Trophoblast cell (in vitro differentiated cells and primary cell): ENCODE measurements around the gene UQCRC1.

Experiments used
- DNase-seq, 2 donors: peaks; one replicate each; pipeline ENCODE4 v3.0.0-alpha.2; 2016
- H2AFZ ChIP-seq: 2 replicates; pipeline ENCODE4 v1.6.1; 2013; ENCODE audit warnings: low read length, moderate library complexity, mild to moderate bottlenecking; ENCODE audit not compliant: insufficient read depth, poor library complexity
- H2AK5ac ChIP-seq: 2 replicates; pipeline ENCODE4 v1.6.1; 2013; ENCODE audit warnings: mild to moderate bottlenecking, low read length
- H2BK120ac ChIP-seq: 2 replicates; pipeline ENCODE4 v1.6.1; 2013; ENCODE audit warnings: low read length, mild to moderate bottlenecking, moderate library complexity; ENCODE audit not compliant: insufficient read depth, poor library complexity
- H2BK12ac ChIP-seq: 2 replicates; pipeline ENCODE4 v1.6.1; 2013; ENCODE audit warnings: mild to moderate bottlenecking, low read length, moderate library complexity
- H2BK5ac ChIP-seq: 2 replicates; pipeline ENCODE4 v1.6.1; 2013; ENCODE audit warnings: low read length, low read depth, moderate library complexity, mild to moderate bottlenecking; ENCODE audit not compliant: poor library complexity
- H3K14ac ChIP-seq: 2 replicates; pipeline ENCODE4 v1.6.1; 2013; ENCODE audit warnings: mild to moderate bottlenecking, low read length
- H3K18ac ChIP-seq: 2 replicates; pipeline ENCODE4 v1.6.1; 2013; ENCODE audit warnings: mild to moderate bottlenecking, low read length
- H3K23ac ChIP-seq: 2 replicates; pipeline ENCODE4 v1.6.1; 2013; ENCODE audit warnings: low read length
- H3K27ac ChIP-seq: 2 replicates; pipeline ENCODE4 v1.5.1; 2013; ENCODE audit warnings: low read depth, mild to moderate bottlenecking, inconsistent platforms, low read length, moderate library complexity
- H3K27me3 ChIP-seq: 2 replicates; pipeline ENCODE4 v1.6.1; 2013; ENCODE audit warnings: inconsistent platforms, mild to moderate bottlenecking, low read length, moderate library complexity; ENCODE audit not compliant: insufficient read depth
- H3K36me3 ChIP-seq, 2 experiments: 1 replicate in 1 of 2; 2 replicates in 1 of 2; pipeline ENCODE4 v1.6.1; 2013; ENCODE audit warnings: low read length in 2 of 2, mild to moderate bottlenecking in 2 of 2, moderate library complexity in 1 of 2; ENCODE audit not compliant: insufficient read depth in 2 of 2, control insufficient read depth in 1 of 2
- H3K4ac ChIP-seq: 2 replicates; pipeline ENCODE4 v1.6.1; 2013; ENCODE audit warnings: low read depth, mild to moderate bottlenecking, low read length, moderate library complexity
- H3K4me1 ChIP-seq, 2 experiments: 1 replicate in 1 of 2; 2 replicates in 1 of 2; pipeline ENCODE4 v1.6.1; 2013; ENCODE audit warnings: low read length in 2 of 2, mild to moderate bottlenecking in 2 of 2, moderate library complexity in 1 of 2; ENCODE audit not compliant: insufficient read depth in 2 of 2, control insufficient read depth in 1 of 2
- H3K4me2 ChIP-seq: 2 replicates; pipeline ENCODE4 v1.6.1; 2013; ENCODE audit warnings: inconsistent platforms, mild to moderate bottlenecking, low read length, moderate library complexity
- H3K4me3 ChIP-seq: 2 replicates; pipeline ENCODE4 v1.5.1; 2013; ENCODE audit warnings: mild to moderate bottlenecking, low read depth, low read length, inconsistent platforms
- H3K79me1 ChIP-seq: one replicate; pipeline ENCODE4 v1.6.1; 2013; ENCODE audit warnings: low read length
- H3K79me2 ChIP-seq: 2 replicates; pipeline ENCODE4 v1.6.1; 2013; ENCODE audit warnings: low read length, mild to moderate bottlenecking; ENCODE audit not compliant: control insufficient read depth, insufficient read depth, poor library complexity
- H3K9ac ChIP-seq: 2 replicates; pipeline ENCODE4 v1.6.1; 2013; ENCODE audit warnings: mild to moderate bottlenecking, low read length
- H3K9me3 ChIP-seq: 2 replicates; pipeline ENCODE4 v1.6.1; 2013; ENCODE audit warnings: low read depth, mild to moderate bottlenecking, control low read depth, inconsistent platforms, low read length; ENCODE audit not compliant: insufficient read depth
- H4K12ac ChIP-seq: 2 replicates; pipeline ENCODE4 v1.6.1; 2013; ENCODE audit warnings: low read depth, mild to moderate bottlenecking, low read length, moderate library complexity
- H4K8ac ChIP-seq: 2 replicates; pipeline ENCODE4 v1.6.1; 2013; ENCODE audit warnings: low read depth, mild to moderate bottlenecking, low read length, moderate library complexity
- H4K91ac ChIP-seq: one replicate; pipeline ENCODE4 v1.6.1; 2013; ENCODE audit warnings: low read depth, mild to moderate bottlenecking, low read length, moderate library complexity
- WGBS: extraction: QIAGEN DNeasy Blood & Tissue Kit; methylation state at CpG from one replicate; pipeline ENCODE4 v1.1.7; 2013; ENCODE audit warnings: missing lambda C conversion rate; ENCODE audit not compliant: insufficient read length, insufficient coverage; ENCODE audit errors: extremely low coverage; 5-methylcytosine and 5-hydroxymethylcytosine counted together

The UQCRC1 gene

DNA sequence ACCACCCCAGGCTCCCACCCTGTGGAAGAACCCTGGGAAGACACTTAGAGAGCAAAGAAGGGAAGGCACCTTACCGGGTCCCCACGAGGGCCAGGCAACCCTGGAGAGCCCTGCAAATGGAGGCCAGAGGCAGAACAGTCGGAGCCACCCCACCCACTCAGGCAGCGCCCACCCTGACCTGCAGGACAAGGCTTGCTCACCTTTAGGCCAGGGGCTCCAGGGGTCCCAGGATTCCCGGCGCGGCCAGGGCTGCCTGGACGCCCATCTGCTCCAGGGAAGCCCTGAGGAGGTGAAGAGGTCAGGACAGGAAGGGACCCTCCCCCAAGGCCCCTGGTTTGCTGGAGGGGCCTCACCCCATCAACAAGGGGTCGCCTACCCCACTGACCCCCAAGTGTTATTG, 24.6 kb downstream of the UQCRC1 start:
- Histone ChIP-seq H2AK5ac (no peak overlapping the region), H2BK120ac (no peak overlapping the region), H4K12ac (no peak overlapping the region), H3K18ac (no peak overlapping the region), H3K36me3 (peaks cover 63 to 76% of the 10 kb centered on the region in 2 experiments), H3K4me3 (no peak overlapping the region), H3K4me2 (no peak overlapping the region), H3K79me1 (no peaks in the 10 kb centered on the region), H3K4ac (no peak overlapping the region), H3K14ac (no peak overlapping the region), H3K27me3 (no peaks in the 10 kb centered on the region), H3K4me1 (no peaks in the 10 kb centered on the region), H2AFZ (no peak overlapping the region), H4K8ac (no peak overlapping the region), H3K9ac (no peak overlapping the region), H4K91ac (no peak overlapping the region), H2BK12ac (no peak overlapping the region), H3K79me2 (no peaks in the 10 kb centered on the region), H3K9me3 (peaks cover 4% of the 10 kb centered on the region), H2BK5ac (no peak overlapping the region), H3K27ac (no peak overlapping the region), H3K23ac (no peak overlapping the region)
- WGBS: no CpG with 5 or more reads among the region's 9 CpGs
- DNase-seq: no peak

- no peak overlapping the region for H3K4ac ChIP-seq
- no peaks in the 10 kb centered on the region for H3K4me1 ChIP-seq
- H3K79me1 ChIP-seq: no peaks in the 10 kb centered on the region
- no peak overlapping the region for H3K9ac ChIP-seq
- no peak overlapping the region for H3K4me3 ChIP-seq
- H2BK5ac ChIP-seq: no peak overlapping the region
- H3K18ac ChIP-seq: no peak overlapping the region
- H2BK12ac ChIP-seq: no peak overlapping the region
- no peak overlapping the region for H3K14ac ChIP-seq
- no peak overlapping the region for H3K4me2 ChIP-seq
- no peaks in the 10 kb centered on the region for H3K9me3 ChIP-seq
- H3K23ac ChIP-seq: no peak overlapping the region
- WGBS: no CpG with 5 or more reads among the region's 14 CpGs
- DNase-seq: no peak
- no peaks in the 10 kb centered on the region for H3K27me3 ChIP-seq
- no peak overlapping the region for H3K27ac ChIP-seq
- no peak overlapping the region for H4K12ac ChIP-seq
- H2AFZ ChIP-seq: no peak overlapping the region
- H4K91ac ChIP-seq: no peak overlapping the region
- peaks cover 66 to 82% of the 10 kb centered on the region in 2 experiments for H3K36me3 ChIP-seq
- H2AK5ac ChIP-seq: no peak overlapping the region
- no peaks in the 10 kb centered on the region for H3K79me2 ChIP-seq
- H2BK120ac ChIP-seq: no peak overlapping the region
- H4K8ac ChIP-seq: no peak overlapping the region
These were observed 27.6 kb downstream of the UQCRC1 start for GRCh38 chr3:48581621-48582481.

GRCh38 chr3:48576647-48577046, 32.8 kb downstream of the UQCRC1 start:
- H3K27me3 ChIP-seq: no peaks in the 10 kb centered on the region
- no peak overlapping the region for H3K23ac ChIP-seq
- H3K36me3 ChIP-seq: peaks cover 53 to 64% of the 10 kb centered on the region in 2 experiments
- no peak overlapping the region for H2AFZ ChIP-seq
- H4K8ac ChIP-seq: no peak overlapping the region
- no peaks in the 10 kb centered on the region for H3K79me1 ChIP-seq
- no peaks in the 10 kb centered on the region for H3K9me3 ChIP-seq
- H2BK5ac ChIP-seq: no peak overlapping the region
- no peaks in the 10 kb centered on the region for H3K79me2 ChIP-seq
- H2AK5ac ChIP-seq: no peak overlapping the region
- H2BK12ac ChIP-seq: no peak overlapping the region
- H2BK120ac ChIP-seq: no peak overlapping the region
- H3K4me2 ChIP-seq: no peak overlapping the region
- H4K12ac ChIP-seq: no peak overlapping the region
- H3K27ac ChIP-seq: no peak overlapping the region
- H3K4me3 ChIP-seq: no peak overlapping the region
- WGBS: no CpG with 5 or more reads among the region's 4 CpGs
- H4K91ac ChIP-seq: no peak overlapping the region
- no peak overlapping the region for H3K18ac ChIP-seq
- no peak overlapping the region for H3K14ac ChIP-seq
- no peaks in the 10 kb centered on the region for H3K4me1 ChIP-seq
- H3K4ac ChIP-seq: no peak overlapping the region
- no peak overlapping the region for H3K9ac ChIP-seq
- DNase-seq: no peak

DNA sequence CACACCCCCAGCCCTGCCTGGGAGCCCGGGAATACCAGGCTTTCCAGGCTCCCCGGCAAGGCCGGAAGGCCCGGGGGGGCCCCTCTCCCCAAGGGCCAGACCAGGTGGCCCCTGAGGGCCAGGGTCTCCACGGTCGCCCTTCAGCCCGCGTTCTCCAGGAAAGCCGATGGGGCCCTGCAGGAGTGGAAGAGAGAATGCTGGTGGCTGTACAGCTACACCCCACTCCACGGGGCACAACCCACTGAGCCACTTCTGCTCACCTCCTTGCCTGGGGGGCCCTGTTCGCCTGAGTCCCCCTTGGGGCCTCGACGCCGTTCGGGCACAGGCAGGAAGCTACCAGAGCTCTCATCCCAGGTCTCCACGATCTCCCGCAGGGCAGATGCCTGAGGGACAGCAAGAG, 34.1 kb downstream of the UQCRC1 start:
- Histone ChIP-seq H2BK120ac (no peak overlapping the region), H4K91ac (no peak overlapping the region), H2BK12ac (no peak overlapping the region), H3K27me3 (no peaks in the 10 kb centered on the region), H3K14ac (no peak overlapping the region), H3K4ac (no peak overlapping the region), H3K4me2 (no peak overlapping the region), H3K4me3 (no peak overlapping the region), H2AFZ (no peak overlapping the region), H3K79me2 (no peaks in the 10 kb centered on the region), H3K18ac (no peak overlapping the region), H3K4me1 (no peaks in the 10 kb centered on the region), H3K23ac (no peak overlapping the region), H4K8ac (no peak overlapping the region), H2AK5ac (no peak overlapping the region), H3K36me3 (peaks cover 55 to 59% of the 10 kb centered on the region in 2 experiments), H3K79me1 (no peaks in the 10 kb centered on the region), H3K9me3 (no peaks in the 10 kb centered on the region), H3K9ac (no peak overlapping the region), H4K12ac (no peak overlapping the region), H2BK5ac (no peak overlapping the region), H3K27ac (no peak overlapping the region)
- no CpG with 5 or more reads among the region's 17 CpGs for WGBS
- no peak for DNase-seq
